Astrocyte of the hippocampus (primary cell): ENCODE results near the gene ESYT2.

Source experiments
- DNase-seq: peaks from one replicate; pipeline ENCODE4 v3.0.0; 2011; ENCODE audit warnings: low read depth, low spot score

Gene ESYT2

DNA sequence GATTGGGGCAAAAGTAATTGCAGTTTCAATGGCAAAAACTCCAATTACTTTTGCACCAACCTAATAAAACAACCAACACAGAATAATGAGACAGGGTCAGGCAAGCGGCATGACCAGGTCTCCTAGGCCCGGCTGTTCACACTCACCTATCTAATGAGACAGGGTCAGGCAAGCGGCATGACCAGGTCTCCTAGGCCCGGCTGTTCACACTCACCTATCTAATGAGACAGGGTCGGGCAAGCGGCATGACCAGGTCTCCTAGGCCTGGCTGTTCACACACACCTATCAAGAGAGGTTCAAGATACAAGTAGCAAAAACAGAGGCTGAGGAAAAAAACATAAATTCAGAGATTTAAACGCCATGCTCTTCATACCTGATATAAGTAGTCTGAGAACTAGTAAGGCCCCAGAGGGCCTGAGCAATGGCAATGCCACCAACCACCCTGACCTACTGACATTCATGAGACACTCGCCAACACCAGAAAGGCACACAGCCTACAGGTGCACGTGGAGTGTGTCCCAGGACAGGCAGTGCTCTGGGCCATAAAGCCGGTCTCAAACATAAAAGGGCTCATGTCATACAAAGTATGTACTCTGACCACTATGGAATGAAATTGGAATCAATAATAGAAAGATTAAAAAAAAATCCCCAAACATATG is 84.1 kb downstream of the ESYT2 start:
- DNase-seq, result no peak

DNA sequence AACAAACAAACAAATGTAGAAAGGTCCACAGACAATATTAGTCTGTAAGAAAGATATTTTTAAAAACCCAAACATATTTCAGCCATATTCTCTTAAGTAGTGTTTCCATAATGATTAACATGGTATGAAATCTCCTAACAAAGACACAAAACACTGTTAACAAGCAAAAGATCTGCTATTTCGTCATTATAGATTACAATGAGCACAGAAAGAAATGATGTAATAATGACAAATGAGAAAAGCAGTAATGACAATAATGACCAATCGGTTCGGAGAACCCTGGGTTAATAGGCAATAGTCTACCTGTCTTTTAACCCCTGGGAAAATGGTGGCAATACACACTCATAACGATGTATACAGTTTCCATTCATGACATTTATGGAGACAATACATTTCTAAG is 85.2 kb downstream of the ESYT2 start:
- DNase-seq, result no peak

DNA sequence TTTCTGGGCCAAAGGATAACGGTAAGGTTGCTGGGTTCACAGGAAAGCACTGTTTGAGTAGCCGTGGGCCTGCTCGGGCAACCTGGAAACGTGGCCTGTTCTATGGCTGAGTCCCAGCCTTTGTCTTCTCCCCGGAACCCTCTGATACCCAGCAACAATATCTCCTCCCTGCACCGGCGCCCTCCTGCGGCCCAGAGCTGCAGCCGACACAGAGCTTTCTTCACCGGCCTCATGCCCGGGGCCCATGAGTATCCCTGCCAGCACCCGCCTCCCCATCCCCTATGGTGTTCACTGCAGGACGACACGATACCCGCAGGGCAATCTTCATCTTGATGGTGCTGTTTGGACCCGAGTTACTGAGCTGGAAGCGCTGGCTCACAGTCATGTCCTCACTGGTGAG is 86.1 kb downstream of the ESYT2 start:
- DNase-seq, result no peak

DNA sequence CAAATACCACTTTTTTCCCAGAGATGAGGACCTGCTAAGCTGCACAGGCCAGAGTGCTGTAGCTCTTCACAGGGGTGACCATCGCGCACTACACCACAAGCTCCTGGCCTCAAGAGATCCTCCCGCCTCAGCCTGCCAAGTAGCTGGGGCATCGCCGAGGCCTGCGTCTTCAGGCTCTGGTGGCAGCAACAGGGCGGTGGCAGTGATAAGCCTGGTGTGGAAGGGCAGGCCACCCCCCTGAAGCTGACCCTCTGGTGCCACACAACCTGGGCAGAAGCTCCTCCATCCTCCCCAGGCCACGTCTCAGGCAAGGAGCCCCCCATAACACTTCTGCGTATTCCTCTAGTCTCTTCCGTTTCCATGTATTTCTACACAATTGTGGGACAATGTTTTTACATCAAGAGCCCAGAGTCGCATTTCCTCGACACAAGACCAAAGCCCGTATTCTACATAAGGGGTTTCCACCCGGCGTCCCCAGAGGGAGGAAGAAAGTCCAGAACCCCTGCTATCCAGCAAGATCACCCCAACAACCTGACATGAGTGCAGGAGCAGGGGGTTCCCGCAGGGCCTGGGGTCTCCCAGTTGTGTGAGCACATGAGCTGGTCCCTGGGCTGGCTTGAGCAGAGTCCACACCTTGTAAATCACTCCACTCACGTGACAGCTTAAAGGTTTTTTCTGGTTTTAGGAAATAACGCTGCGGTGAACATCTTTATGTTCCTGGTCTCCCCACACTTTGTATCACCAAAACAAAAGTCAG is 87.1 kb downstream of the ESYT2 start:
- DNase-seq, result no peak

DNA sequence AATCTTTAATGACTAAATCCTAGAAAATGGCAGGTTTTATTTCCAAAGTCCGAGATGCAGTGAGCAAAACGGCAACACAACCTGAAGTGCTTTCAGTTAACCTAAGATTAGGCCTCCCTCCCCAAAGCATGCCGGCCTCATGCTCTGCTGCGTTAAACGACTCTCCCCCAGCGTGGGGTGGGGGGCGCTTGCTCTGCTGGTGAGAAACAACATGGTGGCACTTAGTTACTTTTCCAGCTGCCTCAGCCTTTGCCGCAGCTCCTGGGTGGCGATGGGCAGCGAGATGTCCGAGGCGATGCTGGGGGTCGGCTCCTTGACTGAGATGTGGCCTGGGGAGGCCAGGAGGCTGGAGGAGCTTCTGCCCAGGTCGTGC is 88.0 kb downstream of the ESYT2 start:
- no peak for DNase-seq

DNA sequence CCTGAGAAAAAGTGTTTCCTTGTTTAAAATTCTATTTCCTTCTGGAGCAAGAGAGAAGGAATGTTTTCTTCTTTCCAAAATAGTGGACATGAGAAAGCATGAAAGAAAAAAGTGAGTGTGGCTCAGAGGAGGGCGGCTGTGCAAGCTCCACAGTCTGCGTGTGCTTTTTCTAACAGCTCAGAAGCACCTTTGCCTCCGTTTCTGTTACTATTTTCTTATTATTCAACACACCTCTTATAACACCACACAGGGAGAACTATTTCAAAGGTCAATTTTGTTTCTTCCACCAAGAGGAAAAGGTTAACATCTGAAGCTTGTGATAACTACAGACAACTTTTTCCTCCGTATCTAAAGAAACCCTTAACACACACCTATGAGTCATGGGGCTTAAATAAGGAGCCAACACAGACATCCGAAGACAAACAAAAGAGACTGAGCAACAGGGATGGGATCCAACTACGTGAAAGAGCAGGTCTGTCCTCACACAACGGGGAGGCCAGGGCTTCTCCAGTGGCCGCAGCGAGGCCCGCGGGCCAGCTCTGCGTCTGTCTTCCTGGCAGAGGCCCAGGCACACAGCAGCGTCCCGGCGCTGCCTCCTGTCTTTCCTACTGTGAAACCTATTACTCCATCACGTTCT is 88.5 kb downstream of the ESYT2 start:
- DNase-seq, result peak; percentile 84

DNA sequence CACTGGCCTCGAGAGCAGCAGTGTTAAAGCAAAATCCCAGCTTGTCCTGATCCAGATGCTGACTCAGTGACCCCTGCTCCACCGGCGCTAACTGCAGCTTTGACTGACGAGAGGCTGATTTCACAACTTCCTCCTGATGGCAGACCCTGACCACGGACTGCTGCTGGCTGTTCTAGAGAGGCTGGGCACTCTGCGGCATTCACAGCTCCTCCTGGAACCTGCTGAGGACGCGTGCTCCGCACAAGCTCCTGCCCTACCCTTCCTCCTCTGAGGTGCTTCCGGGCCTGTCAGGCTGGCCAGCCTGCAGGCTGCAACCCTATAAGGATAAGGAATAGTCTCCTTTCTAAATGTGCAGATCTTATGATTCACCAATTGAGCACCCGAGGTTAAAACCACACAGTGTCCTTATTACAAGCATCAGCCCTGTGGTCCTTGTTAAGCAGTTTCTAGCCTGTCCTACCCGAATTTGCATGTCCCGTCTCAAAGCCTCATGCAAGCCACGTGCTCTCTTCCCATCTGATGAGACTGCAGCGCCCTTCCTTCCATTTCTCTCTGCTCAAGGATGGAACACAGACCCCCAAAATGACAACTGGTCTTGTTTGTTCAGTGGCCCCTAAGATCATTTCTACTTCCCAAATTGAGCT is 89.2 kb downstream of the ESYT2 start:
- DNase-seq, result peak; percentile 84

DNA sequence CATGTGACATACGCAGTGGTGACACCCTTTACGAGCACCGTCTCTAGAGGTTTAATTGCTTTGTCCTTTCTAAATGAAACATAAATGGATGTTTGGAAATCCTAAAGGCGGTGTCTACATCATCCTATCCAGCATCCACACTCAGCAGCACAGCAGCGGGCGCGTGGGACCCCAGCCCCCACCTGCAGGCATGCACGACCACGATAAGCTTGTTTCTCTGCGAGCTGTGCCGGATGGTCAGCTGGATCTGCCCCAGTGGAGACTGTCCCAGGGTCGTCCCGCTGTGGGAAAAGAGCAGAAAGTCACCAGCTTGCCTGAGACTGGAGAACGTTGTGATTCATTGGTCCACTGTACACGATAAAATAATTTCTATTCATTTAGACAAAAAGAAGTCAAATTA is 90.5 kb downstream of the ESYT2 start:
- DNase-seq, result no peak

DNA sequence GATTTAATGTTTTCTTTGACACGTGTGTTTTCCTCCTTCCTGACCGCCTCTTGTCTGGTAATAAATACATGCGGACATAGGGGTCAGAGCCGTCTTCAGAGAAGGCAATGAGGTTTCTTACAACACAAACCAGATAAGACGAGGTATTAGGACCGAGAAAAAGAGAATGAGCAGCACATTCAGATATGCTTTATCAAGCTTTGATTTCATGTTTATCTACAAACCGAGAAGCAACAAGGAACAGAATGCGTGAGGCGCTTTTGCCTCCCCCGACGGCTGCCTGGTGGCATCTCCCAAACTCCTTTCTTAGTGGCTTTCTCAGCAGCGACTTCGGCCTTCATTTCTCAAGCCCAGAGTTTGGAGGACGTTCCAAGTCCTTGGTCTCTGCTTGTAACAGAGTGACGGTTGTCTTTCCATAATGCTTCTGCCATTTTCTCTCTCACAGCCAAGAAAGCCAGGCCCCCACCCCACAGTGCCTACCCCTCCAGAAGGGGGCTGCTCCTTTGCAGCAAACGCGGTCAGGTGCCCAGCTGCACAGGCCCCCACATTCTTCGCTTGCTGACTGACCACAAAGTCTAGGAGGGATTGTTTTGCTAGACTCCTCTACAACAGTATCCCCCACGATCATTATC is 92.1 kb downstream of the ESYT2 start:
- DNase-seq, result no peak

DNA sequence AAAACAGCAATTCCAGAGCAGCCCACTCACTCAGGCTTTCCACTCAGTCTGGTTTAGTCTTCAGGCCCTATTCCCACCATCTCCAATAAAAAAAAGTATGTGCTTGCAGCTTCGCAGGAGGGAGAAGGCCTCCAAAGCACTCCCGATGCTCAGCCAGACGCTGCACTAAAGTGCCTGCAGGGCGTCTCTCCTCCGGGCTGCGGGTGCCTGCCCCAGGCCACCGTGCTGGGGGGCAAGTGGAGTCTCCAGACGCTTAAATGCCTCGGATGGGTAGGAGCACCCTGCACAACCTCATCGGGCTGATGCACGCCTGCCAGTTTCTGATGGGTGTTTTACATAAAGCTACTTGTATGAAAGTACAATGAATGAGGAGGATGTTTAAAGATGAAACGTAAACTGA is 93.4 kb downstream of the ESYT2 start:
- DNase-seq, result no peak

DNA sequence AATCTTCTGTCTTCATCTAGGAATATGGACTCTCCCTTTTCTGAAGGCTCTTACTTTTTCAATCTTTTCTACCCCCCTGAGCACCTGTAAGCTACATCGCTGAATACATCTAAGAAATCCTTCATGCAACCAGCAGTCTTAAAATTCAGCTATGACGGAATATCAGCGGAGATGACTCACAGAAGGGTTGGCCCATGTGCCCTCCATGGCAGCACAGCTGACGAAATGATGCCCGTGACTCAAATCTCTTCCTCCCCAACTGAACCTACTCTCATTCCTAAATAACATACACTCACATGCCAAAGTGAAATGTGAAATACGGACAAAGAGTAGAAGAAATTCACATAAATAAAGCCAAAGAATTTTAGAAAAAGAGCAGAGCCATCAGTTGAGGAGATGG is 94.4 kb downstream of the ESYT2 start:
- DNase-seq, result peak; percentile 23

DNA sequence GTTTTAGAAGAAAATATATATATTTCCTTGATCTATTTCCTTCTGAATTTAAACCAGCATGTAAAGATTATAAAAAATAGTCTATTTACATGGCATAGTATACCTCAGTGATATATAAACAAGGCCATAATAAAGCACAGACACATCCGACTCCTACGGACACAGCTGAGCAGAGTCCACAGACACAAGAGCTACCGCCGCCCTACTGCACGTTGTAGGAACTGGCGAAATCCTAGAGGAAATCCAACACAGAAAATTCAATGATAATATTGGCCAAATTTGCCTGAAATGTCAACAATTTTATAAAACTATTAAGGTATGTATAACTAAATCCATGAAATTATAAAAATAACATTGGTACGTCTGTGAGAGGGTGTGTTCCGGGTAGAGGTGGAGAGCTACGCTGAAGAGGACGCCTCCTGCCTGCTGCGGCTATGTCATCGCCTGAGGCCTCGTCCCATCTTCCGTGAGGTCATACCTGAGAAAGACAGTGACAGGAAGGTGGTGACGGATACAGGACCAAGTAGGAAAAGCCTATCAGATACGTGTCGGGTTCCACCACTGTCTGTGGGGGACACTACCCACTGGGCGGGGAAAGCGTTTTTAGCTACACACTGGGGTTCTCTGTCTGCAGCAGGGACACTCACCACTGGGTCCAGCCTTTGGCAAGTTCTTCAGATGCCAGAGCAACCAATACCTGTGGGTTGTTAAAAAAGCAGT is 95.4 kb downstream of the ESYT2 start:
- no peak for DNase-seq

DNA sequence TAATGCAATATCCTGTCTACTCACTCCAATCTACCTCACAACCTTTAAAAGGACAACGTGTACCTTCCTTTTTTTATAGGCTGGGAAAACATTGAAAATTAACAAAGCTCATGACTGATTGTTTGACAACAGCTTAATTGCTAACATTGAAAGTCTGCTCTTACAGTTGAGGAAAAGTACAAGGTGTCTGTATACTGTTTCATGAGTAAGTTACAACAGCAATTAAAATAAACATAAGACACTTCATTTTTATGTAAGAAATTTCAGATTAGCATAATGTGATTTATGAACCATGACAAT is 96.1 kb downstream of the ESYT2 start:
- no peak for DNase-seq

DNA sequence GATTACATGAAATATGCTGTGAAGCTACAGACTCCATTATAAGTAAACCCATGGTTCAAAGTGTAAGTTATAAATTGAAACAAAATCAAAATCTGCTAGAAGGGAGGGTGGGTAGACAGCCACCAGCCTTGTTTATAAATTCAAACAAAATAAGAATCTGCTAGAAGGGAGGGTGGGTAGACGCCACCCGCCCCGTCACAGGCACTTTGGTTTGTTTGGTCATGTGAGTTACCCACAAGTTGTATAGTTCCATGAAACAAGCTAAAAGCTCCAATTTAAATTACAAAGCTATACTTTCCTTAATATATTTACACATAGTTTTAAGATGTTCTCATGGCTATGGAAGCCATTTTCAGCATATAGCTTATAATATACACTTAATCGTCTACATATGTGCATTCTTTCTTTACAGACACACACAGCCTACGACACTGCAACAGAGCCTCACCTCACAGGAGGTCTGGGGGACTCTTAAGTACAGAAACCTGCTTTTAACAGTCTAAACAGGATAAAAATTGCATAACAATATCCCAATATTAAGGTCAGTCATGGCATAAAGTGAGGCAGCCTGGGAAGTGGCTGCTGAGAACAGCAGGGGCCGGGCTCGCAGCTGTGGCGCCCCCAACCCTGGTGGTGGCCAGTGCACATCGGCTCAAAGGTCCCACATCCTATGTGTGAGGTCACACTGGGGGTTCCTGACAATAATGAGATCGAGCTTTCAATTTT is 96.7 kb downstream of the ESYT2 start:
- no peak for DNase-seq

DNA sequence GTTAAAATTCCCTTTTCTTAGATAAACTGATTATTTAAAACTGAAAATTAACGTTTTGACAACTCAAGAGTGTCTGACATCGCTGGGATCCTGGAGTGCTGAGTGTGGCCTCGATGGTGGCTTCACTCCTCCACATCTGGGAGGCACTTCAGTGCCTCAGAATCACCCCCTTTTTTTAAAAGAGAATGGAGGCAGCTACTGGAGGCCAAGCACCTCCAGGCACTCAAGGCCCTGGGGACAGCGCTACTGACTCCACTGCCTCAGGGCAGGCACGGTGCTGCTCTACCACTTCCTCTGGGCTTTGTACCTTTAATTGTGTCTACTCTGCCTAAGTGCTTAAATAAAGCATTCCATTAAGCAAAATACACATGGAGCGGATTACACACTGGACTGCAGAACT is 97.5 kb downstream of the ESYT2 start:
- no peak for DNase-seq

DNA sequence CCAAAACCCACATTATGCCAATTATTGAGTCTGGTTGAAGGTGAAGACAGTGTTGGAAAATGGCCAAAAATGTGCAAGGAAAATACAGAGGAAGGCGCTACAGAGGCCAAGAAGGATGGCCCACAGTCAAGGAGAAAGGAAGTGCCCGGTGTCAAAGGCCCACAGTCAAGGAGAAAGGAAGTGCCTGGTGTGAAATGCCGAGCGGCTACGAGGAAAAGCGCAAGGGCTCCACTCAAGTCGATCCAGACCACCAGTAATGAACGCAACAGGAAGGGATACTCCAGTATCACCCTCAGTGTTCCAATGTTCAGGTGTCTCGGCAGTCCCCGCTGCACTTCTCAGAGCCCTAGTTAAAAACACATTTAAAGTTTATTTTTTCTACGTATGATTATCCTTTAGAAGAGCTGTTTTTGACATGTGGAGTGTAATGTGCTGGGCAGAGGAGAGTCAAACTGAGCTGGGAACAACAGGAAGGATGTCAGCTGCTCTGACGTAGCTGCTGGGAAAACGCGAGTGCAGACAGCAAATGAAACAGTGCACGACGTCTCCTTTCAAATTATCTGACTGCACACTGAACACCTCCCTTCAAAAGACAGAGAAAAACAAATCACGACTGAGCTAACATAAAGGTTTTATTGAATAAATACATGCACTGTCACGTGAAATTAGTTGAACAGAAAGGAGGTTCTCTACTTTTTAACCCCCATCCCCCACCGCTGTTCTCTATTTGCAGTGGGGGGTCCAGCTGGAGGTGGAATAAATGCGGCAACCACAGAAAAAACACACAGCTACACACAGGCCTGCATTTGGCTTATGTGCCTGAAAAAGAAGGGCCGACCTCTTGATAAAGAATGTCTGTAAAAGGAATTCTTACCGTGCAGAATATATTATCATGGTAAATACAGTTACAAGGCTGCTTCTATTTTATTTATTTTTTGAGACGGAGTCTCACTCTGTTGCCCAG is 98.6 kb downstream of the ESYT2 start:
- no peak for DNase-seq

DNA sequence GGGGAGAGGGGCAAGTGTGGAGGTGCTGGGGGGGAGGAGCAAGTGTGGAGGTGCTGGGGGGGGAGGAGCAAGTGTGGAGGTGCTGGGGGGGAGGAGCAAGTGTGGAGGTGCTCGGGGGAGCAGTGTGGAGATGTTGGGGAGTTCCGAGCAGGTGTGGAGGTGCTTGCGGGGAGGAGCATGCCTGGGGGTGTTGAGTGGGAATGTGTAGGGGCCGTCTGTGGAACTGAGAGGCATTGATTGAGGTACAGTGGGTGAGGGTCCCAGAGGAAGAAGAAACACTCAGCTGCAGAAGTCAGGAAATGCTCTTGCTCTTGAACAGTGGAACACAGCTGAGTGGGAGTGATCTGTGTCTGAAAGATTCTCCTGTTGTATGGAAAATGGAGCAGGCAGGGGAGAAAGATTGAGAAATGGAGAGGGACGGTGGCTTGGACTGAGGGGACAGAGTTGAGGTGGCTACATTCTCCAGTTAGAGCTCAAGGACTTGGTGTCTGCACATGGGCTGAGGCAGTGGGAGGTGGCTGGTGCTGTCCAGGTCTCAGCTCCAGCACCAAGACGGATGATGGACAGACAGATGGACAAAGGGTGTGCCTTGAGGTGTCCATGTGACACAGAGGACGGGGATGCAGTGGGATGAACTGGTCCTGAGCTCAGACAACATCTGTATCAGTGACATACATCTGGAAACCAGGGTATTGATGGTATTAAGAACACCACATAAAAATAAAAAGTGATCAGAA is 99.5 kb downstream of the ESYT2 start:
- no peak for DNase-seq

DNA sequence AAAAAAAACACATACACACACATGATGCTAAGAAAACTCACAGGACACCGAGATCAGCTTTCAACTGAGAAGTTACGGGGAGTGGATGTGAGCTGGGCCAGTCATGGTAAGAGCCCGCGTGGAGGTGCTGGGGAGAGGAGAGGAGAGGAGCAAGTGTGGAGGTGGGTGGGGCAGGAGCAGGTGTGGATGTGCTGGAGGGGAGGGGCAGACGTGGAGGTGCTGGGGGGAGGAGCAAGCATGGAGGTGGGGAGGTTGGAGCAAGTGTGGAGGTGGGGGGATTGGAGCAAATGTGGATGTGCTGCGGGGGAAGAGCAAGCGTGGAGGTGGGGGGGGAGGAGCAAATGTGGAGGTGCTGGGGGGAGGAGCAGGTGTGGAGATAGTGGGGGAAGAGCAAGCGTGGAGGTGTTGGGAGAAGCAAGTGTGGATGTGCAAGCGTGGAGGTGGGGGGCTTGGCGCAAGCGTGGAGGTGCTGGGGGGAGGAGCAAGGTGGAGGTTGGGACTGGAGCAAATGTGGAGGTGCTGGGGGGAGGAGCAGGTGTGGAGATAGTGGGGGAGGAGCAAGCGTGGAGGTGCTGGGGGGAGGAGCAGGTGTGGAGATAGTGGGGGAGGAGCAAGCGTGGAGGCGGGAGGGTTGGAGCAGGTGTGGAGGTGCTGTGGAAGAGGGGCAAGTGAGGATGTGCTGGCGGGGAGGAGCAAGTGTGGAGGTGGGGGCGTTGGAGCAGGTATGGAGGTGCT is 100.2 kb downstream of the ESYT2 start:
- DNase-seq, result no peak
